ENCODE measurements around the gene TNK2.
"Not testable (repeated sequence)": the region's sequence is repeated elsewhere in the genome, so short reads cannot be mapped to it uniquely, and the experiment has no call there.

TNK2 gene

GRCh38 chr3:195870442-195870841 is 37.9 kb downstream of the TNK2 start:
- no peak for DNase-seq (ENCODE audit: low read depth)

- no peak for DNase-seq (ENCODE audit: low read depth)
Measured at GRCh38 chr3:195869413-195870001, 38.8 kb downstream of the TNK2 start.

- DNase-seq (ENCODE audit: low read depth), result no peak
Measured at GRCh38 chr3:195868866-195869412, 39.4 kb downstream of the TNK2 start.

- no peak for DNase-seq (ENCODE audit: low read depth)
Measured at GRCh38 chr3:195868336-195868865, 40.0 kb downstream of the TNK2 start.

GRCh38 chr3:195867631-195868335 is 40.6 kb downstream of the TNK2 start:
- no peak for DNase-seq (ENCODE audit: low read depth)

GRCh38 chr3:195866686-195867511 is 41.5 kb downstream of the TNK2 start:
- DNase-seq (ENCODE audit: low read depth), result no peak

GRCh38 chr3:195865752-195866151 is 42.6 kb downstream of the TNK2 start:
- no peak for DNase-seq (ENCODE audit: low read depth)

GRCh38 chr3:195863121-195864061 is 45.0 kb downstream of the TNK2 start:
- peak; percentile 35 for DNase-seq (ENCODE audit: low read depth)

- not testable (repeated sequence) for DNase-seq (ENCODE audit: low read depth)
Measured at GRCh38 chr3:195862318-195862717, 46.0 kb downstream of the TNK2 start.

GRCh38 chr3:195860456-195860855 is 47.9 kb downstream of the TNK2 start:
- no peak for DNase-seq (ENCODE audit: low read depth)

- no peak for DNase-seq (ENCODE audit: low read depth)
Measured at GRCh38 chr3:195859846-195860411, 48.4 kb downstream of the TNK2 start.

GRCh38 chr3:195859061-195859845 is 49.1 kb downstream of the TNK2 start:
- peak; percentile 57 for DNase-seq (ENCODE audit: low read depth)

GRCh38 chr3:195856410-195857084 is 51.8 kb downstream of the TNK2 start:
- no peak for DNase-seq (ENCODE audit: low read depth)

GRCh38 chr3:195855471-195856409 is 52.6 kb downstream of the TNK2 start:
- DNase-seq (ENCODE audit: low read depth), result no peak

- no peak for DNase-seq (ENCODE audit: low read depth)
Measured at GRCh38 chr3:195854628-195855294, 53.6 kb downstream of the TNK2 start.

- no peak for DNase-seq (ENCODE audit: low read depth)
Measured at GRCh38 chr3:195853996-195854395, 54.4 kb downstream of the TNK2 start.

- DNase-seq (ENCODE audit: low read depth), result no peak
Measured at GRCh38 chr3:195853036-195853435, 55.3 kb downstream of the TNK2 start.

All from activated T-helper 1 cell treated with Interleukin-2 at 50 U/mL for 16 hours (primary cell).